Nephron (organoid): ENCODE results near the gene RHBDF2.

Source experiments
- H3K27ac Mint-ChIP-seq, 3 experiments: 2 replicates each; pipeline ENCODE4 v1.8.0; 2020; ENCODE audit warnings: mixed read lengths in 3 of 3, mild to moderate bottlenecking in 2 of 3, moderate library complexity in 1 of 3
- H3K27me3 Mint-ChIP-seq: 2 replicates; pipeline ENCODE4 v1.8.0; 2021; ENCODE audit warnings: low read depth, mild to moderate bottlenecking, moderate library complexity, mixed read lengths
- H3K36me3 Mint-ChIP-seq: 2 replicates; pipeline ENCODE4 v1.8.0; 2020; ENCODE audit warnings: low read depth, mixed read lengths
- H3K4me1 Mint-ChIP-seq: 2 replicates; pipeline ENCODE4 v1.8.0; 2020; ENCODE audit warnings: mixed read lengths
- H3K4me3 Mint-ChIP-seq, 3 experiments: 2 replicates each; pipeline ENCODE4 v1.8.0; 2020; ENCODE audit warnings: mild to moderate bottlenecking in 3 of 3, mixed read lengths in 3 of 3, moderate library complexity in 2 of 3
- H3K9me3 Mint-ChIP-seq: 2 replicates; pipeline ENCODE4 v1.8.0; 2020; ENCODE audit warnings: mixed read lengths
- CTCF ChIP-seq, 3 experiments: fragments of 200-600 bp; sonication (generic); IDR thresholded peaks; one replicate each; pipeline ENCODE4 v1.5.0; 2021; ENCODE audit warnings: antibody characterized with exemption in 3 of 3; ENCODE audit not compliant: unreplicated experiment in 3 of 3

The RHBDF2 gene

GRCh38 chr17:76490112-76490710 lies 11.0 kb downstream of the RHBDF2 start:
- Mint-ChIP-seq H3K36me3 (no peaks in the 10 kb centered on the region), H3K4me3 (no peak overlapping the region), H3K4me1 (peaks cover 12% of the 10 kb centered on the region), H3K27ac (no peak overlapping the region), H3K27me3 (peaks cover 10% of the 10 kb centered on the region), H3K9me3 (no peaks in the 10 kb centered on the region)
- no peak for TF ChIP-seq CTCF (IDR thresholded peaks at IDR 0.05; ENCODE audit: unreplicated experiment in 3 of 3)

GRCh38 chr17:76487451-76488192 lies 13.6 kb downstream of the RHBDF2 start:
- H3K4me1 Mint-ChIP-seq: peaks cover 4% of the 10 kb centered on the region
- no peak for TF ChIP-seq CTCF (IDR thresholded peaks at IDR 0.05; ENCODE audit: unreplicated experiment in 3 of 3)
- H3K27ac Mint-ChIP-seq: no peak overlapping the region
- peaks cover 13% of the 10 kb centered on the region for H3K27me3 Mint-ChIP-seq
- no peak overlapping the region for H3K4me3 Mint-ChIP-seq
- no peaks in the 10 kb centered on the region for H3K36me3 Mint-ChIP-seq
- no peaks in the 10 kb centered on the region for H3K9me3 Mint-ChIP-seq

GRCh38 chr17:76485569-76485968 lies 15.7 kb downstream of the RHBDF2 start:
- no peak overlapping the region for H3K27ac Mint-ChIP-seq
- no peak for TF ChIP-seq CTCF (IDR thresholded peaks at IDR 0.05; ENCODE audit: unreplicated experiment in 3 of 3)
- H3K36me3 Mint-ChIP-seq: no peaks in the 10 kb centered on the region
- H3K27me3 Mint-ChIP-seq: peaks cover 3% of the 10 kb centered on the region
- peaks cover 9% of the 10 kb centered on the region for H3K4me1 Mint-ChIP-seq
- H3K4me3 Mint-ChIP-seq: no peak overlapping the region
- H3K9me3 Mint-ChIP-seq: no peaks in the 10 kb centered on the region

GRCh38 chr17:76484228-76484725 lies 16.9 kb downstream of the RHBDF2 start:
- Mint-ChIP-seq H3K9me3 (no peaks in the 10 kb centered on the region), H3K27ac (no peak overlapping the region), H3K27me3 (peaks cover 3% of the 10 kb centered on the region), H3K36me3 (no peaks in the 10 kb centered on the region), H3K4me3 (no peak overlapping the region), H3K4me1 (peaks cover 12% of the 10 kb centered on the region)
- TF ChIP-seq CTCF (IDR thresholded peaks at IDR 0.05; ENCODE audit: unreplicated experiment in 3 of 3): no peak

GRCh38 chr17:76481071-76481655 lies 20.1 kb downstream of the RHBDF2 start:
- peaks cover 12% of the 10 kb centered on the region for H3K4me1 Mint-ChIP-seq
- H3K9me3 Mint-ChIP-seq: no peaks in the 10 kb centered on the region
- peak overlapping the region; percentile 11 to 62 (median 37) for H3K27ac Mint-ChIP-seq
- no peak overlapping the region for H3K4me3 Mint-ChIP-seq
- no peaks in the 10 kb centered on the region for H3K36me3 Mint-ChIP-seq
- no peak for TF ChIP-seq CTCF (IDR thresholded peaks at IDR 0.05; ENCODE audit: unreplicated experiment in 3 of 3)
- peaks cover 3% of the 10 kb centered on the region for H3K27me3 Mint-ChIP-seq
